ENCODE results near the gene ACAD10. TPM values are rescaled to one million over a fixed set of nuclear protein-coding genes. Genes with fewer than 3 reads are reported as not detected.
A peak's percentile ranks its signal among the peaks of the same experiment; 100 is the strongest.

The ACAD10 gene
- total and polyA plus RNA-seq, 2 of the 13 experiments (the other 11 are each of a cell fraction or from before 2014, with no cell fraction given), result 15.2 to 16.3 TPM

GRCh38 chr12:111766608-111767361 lies 80.9 kb downstream of the ACAD10 start, which contains the start of gene ALDH2 (continued):
- no peak for TF ChIP-seq ZNF646 (CRISPR knock-in tag; IDR thresholded peaks at IDR 0.05)
- no peak for TF ChIP-seq RFX3 (CRISPR knock-in tag; IDR thresholded peaks at IDR 0.05)
- TF ChIP-seq KDM2A (CRISPR knock-in tag; IDR thresholded peaks at IDR 0.05; ENCODE audit: borderline replicate concordance, low read depth), result peak; percentile 91
- no peak for TF ChIP-seq ZNF24 (IDR thresholded peaks at IDR 0.05)
- no peak for TF ChIP-seq ZNF382 (CRISPR knock-in tag; IDR thresholded peaks at IDR 0.05; ENCODE audit: borderline replicate concordance)
- TF ChIP-seq HNRNPLL (IDR thresholded peaks at IDR 0.05; ENCODE audit: low read depth, low read length, poor library complexity, severe bottlenecking), result peak; percentile 33
- no peak for TF ChIP-seq SIX1 (CRISPR knock-in tag; IDR thresholded peaks at IDR 0.05; ENCODE audit: borderline replicate concordance)
- TF ChIP-seq FOXC1 (CRISPR knock-in tag; IDR thresholded peaks at IDR 0.05; ENCODE audit: borderline replicate concordance), result no peak; the same call in 1 of the 2 replicates
- no peak for TF ChIP-seq PHF5A (CRISPR knock-in tag; IDR thresholded peaks at IDR 0.05; ENCODE audit: low read depth, unreplicated experiment)
- TF ChIP-seq LRRFIP1 (CRISPR knock-in tag; conservative IDR thresholded peaks at IDR 0.05), result no peak
- TF ChIP-seq ZNF367 (CRISPR knock-in tag; IDR thresholded peaks at IDR 0.05; ENCODE audit: borderline replicate concordance), result no peak
- no peak for TF ChIP-seq TBL1XR1 (IDR thresholded peaks at IDR 0.05; ENCODE audit: borderline replicate concordance, low read length, partially characterized antibody)
- TF ChIP-seq TEAD3 (CRISPR knock-in tag; optimal IDR thresholded peaks at IDR 0.05; ENCODE audit: borderline replicate concordance), result peak; percentile 57

All from HepG2 (cell line).